HG03575 (cell line): ENCODE measurements around the gene COMMD9.

ENCODE experiments used
- ATAC-seq: cut with Tn5 transposase; IDR thresholded peaks from one replicate; pipeline ENCODE4 v1.9.1; 2021; ENCODE audit not compliant: unreplicated experiment, insufficient number of reproducible peaks, low FRiP score; ENCODE audit errors: extremely low read depth

Gene COMMD9

DNA sequence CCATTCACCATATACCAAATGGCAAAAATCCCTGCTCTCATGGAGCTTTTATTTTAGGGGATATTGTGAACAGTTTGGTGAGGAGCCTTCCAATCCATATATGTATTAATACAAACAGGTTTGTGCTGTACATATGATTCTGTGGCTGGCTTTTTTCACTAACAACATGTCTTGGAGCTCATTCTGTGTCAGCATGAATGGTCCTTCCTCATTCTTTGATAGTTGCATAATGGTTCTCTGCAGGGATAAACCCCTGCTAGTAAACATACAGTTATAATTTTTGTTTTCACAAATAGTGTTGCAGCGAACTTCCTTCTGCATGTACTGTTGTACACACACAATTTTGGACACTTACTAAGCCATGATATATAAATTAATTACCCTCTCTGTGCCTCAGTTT lies 15.1 kb upstream of the COMMD9 start:
- ATAC-seq, result no peak

DNA sequence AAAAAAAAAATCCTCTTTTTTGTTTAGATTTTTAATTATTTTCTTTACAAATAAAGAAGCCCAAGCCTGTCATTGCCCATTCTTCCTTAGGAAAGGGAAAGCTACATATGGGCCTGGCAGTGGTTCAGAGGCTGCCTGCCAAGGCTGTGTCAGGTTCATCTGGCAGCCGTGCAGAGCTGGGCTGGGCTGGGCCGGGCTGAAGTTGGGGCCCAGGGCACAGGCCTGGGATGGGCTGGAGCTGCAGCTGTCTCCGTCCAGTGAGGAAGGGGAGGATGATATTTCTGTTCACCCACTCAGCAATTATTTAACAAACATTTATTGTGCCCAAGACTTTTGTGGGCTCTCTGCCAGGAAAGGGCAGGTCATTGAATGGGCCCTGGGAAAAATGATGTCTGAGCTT lies 11.4 kb upstream of the COMMD9 start:
- no peak for ATAC-seq

DNA sequence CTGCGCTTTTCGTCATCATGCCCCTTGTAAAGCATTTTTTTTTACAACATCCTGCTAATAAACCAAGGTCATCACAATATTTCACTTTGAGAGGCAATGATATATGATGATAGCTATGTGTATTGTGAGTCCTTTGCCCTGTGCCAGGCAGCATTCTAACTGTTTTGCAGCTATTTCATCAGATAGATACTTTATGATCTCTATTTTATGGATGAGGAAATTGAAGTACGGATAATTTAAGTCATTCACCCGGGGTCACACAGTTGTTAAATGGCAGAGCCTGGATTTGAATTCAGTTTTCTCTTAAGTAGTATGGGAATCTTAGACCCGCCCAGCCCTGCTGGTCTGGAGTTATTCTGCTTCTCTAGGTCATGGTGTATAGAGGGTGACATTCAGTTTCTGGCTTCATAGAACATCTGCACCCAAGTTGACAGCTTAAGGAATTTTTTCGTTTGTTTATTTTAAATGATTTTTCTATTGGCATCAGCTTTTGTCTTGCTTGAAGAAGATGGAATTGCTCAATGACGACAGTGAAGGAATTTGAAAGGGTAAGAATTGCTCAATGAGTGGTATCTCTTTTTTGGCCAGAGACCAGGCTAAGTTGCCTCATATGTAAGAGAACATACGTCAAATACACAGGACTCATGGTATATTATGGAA lies 7.8 kb upstream of the COMMD9 start:
- no peak for ATAC-seq

DNA sequence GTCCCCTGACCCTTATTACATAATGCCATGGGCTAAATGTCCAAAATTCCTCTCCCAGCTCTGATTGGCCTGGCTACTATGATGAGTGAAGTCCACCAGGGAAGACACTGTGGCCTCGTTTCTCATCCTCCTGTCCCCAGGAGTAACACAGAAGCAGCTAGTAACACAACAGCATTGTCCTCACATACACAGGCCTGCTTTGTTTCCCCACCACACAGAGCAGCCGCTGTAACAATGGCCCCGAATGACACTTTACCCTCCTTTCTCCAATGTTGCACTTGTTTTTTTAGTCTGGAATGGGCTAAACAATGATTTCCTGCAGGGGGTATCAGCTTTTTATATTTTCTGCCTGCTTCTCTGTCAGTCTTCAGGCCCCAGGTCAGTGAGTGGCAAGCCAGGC lies 6.7 kb upstream of the COMMD9 start, which contains the start of gene PRR5L:
TSS of gene PRR5L (plus strand) at position 363 of the 400 bp plus-strand sequence. CDS start 104,834 bp downstream, outside the sequence.
- ATAC-seq, result no peak

DNA sequence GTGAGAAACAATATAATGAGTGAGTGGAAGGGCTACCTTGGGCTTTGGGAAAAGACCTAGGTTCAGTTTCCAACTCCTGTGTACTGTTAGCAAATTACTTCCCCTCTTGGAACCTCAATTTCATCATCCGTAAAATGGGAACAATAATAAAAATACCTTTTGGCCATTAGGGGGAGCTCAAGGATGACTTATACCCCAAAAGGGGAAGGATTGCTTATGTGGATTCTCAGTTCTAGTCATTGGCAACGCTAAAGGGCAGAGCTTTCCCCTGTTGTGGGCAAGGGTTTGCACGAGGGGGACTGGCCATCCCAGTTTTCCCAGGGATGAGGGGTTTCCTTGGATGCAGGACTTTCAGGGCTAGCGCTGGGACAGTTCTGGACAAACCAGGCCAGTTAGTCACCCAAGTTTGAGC lies 3.1 kb upstream of the COMMD9 start:
- no peak for ATAC-seq

DNA sequence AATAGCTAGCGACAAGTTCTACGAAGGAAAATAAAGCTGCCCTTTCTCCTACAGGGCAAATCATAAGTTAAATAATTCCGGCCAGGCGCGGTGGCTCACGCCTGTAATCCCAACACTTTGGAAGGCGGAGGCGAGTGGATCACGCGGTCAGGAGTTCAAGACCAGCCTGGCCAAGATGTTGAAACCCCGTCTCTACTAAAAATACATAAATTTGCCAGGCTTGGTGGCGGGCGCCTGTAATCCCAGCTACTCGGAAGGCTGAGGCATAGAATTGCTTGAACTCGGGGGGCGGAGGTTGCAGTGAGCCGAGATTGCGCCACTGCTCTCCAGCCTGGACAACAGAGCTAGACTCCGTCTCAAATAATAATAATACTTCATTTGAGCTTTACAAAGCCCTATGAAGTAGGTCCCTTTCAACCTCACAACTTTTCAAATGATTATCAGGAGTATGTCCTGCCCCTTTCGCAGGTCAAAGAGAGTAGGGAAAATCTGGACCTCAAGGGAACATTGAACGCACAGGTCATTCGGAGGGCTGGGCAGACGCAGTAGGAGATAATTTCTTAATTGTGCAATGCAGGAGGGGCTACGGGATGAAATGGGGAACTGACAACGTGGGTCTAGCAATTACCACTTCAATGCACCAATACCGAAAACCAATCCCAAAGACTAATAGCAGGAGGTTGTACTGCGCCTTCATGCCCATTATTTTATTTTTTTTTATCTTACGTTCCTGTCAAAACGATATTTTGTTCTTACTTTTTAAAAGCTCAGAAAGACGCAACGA lies 590 bp downstream of the COMMD9 start:
- no peak for ATAC-seq

DNA sequence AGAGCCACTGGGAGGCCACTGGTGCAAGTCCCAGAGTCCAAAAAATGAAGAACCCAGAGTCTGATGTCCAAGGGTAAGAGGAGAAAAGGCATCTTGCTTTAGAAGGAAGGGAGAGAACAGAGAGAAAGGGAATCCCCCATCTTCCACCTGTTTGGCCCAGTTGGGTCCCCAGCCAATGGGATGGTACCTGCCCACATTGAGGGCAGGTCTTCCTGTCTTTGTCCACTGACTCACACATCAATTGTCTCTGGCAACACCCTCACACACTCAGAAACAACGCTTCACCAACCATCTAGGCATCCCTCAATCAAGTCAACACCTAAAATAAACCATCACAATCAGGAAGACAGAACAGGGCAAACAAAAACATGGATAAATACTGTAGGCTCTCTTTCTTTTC lies 6.3 kb downstream of the COMMD9 start:
- no peak for ATAC-seq

DNA sequence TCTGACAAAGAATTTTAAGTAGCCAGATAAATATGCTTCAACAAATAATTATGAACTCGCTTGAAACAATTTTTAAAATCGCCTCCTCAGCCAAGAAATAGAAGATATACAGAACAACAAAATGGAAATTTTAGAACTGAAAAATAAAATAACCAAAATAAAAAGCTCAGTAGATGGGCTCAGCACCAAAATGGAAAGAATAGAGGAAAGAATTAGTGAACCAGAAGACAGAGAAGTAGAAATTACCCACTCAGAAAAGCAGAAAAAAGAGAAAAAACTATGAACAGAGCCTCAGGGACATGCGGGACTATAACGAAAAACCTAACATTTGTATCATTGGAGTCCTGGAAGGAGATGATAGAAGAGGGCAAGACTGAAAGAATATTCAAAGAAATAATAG lies 7.4 kb downstream of the COMMD9 start:
- no peak for ATAC-seq

DNA sequence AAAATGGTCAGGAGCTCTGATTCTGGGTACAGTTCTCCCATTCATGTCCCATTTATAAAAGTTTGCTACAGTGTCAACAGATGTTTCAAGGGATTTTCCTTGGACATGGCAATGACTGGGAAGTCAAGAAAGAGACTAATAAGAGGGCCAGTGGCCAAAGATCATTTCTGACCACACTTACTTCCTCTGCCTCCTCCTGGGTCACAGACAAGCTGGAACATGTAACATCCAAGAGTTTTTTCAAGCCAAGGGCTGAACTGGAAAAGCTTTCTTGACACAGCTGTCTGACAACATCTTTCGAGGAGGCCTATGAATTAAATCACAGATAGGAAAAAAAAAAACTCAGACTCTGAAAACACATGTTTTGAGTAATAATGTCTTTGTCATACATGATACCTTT lies 8.7 kb downstream of the COMMD9 start:
- no peak for ATAC-seq

DNA sequence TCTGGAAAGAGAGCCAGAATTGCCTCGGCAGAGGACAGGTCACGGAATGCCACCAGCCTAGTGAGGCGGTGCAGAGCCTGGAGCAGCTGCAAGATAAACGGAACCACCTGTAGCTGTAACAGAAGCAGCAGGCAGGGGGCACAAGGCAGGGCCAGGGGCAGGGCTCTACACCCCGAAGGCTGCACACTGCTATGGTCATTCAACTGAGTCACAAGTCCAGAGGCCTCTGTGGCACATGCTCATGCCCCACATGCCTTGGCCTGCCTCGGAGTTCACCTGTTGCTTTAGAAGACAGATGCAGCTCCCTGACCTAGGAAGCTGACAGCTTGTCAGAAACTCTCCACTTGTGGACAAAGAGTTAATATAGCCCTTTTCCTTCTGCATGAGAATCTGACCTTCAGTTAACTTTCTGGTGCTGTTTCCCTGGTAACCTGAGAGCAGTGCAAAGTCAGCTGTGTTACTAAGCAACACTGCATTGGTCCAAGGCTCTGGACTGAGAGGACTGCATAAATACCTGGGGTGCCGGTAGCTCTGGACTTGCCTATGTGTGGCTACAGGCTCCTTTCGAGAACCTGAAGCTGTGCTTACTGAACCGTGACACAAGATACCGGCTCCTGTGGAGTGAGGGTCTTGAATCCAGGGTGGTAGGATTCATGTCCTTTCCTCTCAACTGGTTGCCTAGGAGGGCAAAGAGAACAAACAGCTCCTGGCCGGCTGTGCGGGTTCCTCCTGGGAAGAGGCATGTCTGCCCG lies 10.5 kb downstream of the COMMD9 start:
- ATAC-seq, result no peak

DNA sequence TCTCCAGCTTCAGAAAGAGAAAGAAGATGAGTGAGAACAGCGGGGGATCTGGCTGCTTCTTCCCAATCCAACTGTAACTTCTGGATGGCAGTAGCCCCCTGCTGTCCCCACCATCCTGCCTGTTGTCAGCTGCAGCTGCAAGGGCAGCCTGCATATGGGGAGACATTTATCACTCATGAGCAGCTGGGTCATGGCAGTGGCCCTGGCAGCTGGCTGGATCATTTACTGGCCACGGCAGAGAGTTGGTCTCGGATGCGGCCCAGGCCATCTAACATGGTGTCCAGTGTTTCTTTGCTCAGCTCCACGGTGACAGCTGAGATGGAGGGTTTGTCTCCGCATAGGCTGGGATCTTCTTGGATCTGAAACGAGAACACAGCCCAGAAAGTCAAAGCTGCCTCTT lies 14.8 kb downstream of the COMMD9 start:
- no peak for ATAC-seq

DNA sequence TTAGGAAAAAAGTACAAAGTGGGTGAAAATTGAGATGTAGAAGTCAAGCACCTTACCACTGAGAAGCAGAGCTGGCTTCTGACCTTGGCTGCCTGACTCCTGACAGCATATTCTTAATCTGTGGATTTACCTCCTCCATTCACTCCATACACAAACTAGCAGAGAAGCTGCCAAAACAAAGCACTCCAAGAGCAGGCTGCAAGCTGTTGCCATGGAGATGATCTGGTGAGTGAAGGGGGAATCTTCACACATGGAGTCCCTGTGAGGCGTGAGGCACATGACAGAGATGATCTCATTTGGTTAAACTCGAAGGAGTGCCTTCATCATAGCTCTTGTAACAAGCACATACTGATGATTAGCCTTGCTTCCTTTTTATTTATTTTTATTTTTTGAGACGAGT lies 16.1 kb downstream of the COMMD9 start:
- ATAC-seq, result no peak

DNA sequence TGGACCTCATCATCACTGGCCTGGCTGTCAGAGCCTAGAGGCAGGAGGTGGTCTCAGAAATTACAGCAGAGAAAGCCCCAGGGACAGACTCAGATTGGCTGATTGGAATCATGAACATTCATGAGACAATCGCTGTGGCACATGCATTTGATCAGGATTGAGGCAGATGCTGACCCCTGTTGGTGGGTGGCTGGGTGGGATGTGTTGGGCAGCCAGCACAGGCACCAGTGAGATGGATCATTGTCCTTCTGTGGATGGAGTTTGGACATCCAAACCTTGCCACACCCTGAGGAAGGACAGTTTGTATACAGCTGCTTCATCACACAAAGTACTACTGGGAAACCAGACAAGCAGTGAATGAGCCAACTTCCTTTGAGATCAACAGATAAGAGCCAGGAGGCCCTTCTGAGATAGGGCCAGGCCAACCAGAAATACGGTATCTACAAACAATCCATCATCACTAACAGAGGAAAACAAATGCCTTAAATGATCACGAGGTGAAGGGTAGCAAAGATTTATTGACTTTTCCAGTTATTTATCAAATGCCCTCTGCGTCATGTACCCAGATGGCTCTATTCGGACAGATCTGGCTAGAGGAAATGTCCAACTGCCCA lies 17.3 kb downstream of the COMMD9 start:
- no peak for ATAC-seq

DNA sequence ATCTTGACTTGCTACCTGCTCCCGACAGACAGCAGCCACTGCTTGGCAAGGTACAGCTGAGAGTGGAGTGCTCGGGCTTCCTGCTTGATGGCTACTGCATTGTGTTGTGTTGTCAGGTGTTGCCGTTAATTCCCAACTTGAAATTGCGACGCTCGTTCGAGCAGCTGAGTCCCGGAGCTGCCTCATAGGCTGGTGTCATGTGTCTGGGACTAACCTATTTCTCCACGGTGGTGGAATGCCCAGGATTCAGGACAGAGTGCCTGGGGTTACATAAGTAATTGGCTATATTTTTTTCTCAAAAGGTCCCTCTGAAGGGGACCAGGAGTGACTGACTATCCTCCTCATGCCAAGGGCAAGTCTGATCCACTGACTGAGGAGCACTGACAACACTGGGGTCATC lies 18.5 kb downstream of the COMMD9 start:
- ATAC-seq, result no peak

DNA sequence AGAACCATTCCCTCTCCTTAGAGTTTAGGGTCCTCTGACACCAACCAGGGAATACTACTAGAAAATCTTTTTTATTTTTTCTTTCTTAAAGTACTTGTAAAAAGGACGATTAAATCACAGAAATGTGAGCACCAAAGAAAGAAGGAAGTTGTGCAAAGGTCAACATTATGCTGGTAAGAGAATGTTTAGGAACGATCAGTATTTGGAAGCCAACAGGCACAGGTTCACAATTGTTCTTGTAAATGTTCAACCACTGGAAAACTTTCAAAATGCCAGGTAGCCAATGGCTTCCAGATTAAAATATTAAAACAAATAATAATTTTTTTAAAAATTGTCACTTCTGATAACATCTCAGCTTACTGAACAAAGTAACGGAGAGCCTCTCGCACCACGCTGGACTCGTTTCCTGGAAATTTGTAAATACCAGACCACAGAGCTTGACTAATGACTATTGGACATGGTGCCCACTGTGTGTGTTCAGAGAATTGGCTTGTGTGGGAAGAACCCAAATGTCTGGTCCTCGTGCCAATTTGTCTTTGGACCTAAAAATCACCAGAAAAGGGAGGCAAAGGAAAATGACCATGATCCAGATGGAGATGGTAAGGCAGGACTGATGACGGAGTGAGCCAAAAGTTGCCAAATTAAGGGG lies 20.8 kb downstream of the COMMD9 start:
- ATAC-seq, result no peak

DNA sequence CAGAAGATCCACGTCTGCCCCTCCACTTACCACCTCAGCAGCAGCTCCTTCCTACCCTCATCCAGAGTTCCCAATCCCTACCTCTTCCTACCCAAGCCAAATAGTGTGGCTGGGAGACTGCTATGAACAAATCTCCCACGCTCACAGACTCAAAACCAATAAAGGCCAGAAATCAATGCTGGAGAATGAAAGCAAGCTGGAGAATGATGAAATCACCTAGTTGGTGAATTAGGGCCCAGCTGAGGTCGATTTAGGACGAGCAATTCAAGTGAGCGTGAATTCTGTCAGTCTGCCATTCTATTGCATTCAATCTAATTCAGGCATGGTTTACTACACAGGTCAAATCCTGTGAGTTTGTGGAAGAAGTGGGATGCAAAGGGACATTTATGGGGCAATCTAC lies 22.5 kb downstream of the COMMD9 start:
- no peak for ATAC-seq

DNA sequence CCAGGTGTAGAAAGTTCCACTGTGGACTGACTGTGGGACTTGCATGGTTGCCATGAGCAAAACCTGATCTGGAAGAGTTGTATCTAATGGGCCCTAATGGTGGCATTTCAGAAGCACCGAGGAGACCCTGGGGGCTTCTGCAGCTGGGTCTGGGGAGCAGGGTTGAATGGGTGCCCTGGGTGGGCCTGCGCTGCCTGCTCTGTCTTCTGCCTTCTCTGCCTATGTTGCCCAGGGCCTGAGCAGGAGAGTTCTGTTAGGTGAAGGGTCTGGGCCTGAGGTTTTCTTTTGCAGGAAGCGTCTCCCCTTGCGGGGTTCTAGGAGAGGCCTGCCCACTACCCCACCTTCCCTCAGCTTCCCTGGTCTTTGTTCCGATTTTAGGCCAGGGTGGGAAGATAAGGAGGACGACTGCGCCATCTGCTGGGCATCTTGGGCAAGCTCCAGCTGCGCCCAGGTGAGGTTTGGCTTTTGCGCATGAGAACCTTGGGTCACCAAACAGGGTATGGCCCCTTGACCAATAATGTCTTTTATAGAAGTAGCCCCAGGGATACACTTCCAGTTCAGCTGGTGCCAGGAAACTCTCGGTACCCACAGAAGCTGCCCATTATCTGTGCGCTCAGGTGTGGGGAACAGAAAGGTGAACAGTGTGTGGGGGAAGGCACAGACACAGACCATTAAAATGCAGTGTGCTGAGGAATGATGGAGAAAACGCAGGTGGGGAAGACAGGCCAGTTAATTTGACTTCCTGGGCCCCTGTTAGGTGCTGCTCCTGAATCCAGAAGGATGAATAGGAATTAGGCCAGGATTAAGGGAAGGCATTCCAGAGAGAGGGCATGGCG lies 23.2 kb downstream of the COMMD9 start:
- no peak for ATAC-seq

DNA sequence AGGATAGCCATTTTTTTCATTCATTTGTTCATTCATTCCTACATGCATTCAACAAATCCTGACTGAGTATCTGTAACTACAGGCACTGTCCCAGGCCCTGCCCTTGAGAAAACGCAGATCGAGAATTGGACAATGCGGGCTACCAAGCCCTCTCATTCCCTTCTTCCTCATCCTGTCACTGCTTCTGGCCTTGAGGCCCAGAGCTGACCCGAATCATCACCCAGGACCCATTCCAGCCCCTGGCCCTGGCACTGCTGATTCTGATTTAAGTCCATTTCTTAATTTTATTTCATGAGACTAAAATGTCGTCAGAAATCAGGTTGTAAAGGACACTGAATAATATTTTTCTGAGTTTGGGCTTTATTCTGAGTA lies 24.3 kb downstream of the COMMD9 start:
- ATAC-seq, result no peak
